ENCODE results near the gene ENTPD8.

ENTPD8 gene

DNA sequence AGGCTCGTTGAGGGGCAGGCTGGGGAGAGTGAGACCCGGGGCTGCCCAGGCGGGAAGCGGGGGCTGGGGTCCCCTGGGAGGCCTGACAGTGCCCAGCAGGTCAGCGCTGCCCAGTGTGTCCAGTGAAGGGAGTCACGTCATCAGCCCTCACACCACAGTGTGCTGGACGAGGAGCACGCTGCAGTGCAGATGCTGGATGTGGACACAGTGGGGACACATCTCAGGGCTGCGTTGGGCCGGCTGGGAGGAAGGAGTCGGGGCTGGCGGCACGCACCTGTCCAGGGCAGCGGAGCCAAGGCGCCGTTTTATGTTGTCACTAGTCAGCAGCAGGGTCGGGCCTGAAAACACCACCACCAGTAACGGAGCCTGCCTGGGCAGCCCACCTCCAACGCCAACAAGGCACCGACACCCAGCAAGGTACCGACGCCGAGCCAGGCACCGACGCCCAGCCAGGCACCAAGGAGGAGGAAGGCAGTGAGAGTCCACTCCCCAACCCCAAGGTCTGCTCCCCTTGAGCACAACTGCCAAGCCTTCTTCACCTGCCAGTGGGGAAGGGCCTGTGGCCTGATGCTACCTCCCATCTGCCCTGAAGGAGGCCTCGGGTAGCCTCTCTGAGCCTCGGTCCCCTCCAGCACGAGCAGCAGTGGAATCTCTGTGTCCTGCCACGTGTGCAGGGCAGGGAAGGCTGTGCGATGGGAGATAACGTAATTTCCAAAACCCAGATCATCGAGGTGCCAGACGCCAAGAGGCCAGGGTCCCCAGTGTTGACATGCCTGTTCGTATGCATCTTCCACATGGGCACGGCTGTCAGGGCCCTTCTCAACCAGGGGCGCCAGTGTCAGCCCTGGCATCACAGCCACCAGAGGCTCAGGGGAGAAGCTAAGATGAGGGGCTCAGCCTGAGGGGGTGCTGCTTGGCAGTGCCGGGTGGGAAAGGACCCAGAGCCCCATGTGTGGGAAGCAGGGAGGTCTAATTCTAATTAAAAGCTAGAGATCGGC, 39.8 kb upstream of the ENTPD8 start:
- Histone ChIP-seq H3K4me1 (ENCODE audit: control insufficient read depth, low read depth, low read length) (no peaks in the 10 kb centered on the region), H3K4me3 (ENCODE audit: low read length) (no peak overlapping the region), H3K27ac (ENCODE audit: low read length) (no peak overlapping the region), H3K27me3 (ENCODE audit: control insufficient read depth, insufficient read depth, low read length) (no peaks in the 10 kb centered on the region), H3K36me3 (ENCODE audit: control insufficient read depth, low read depth, low read length) (no peaks in the 10 kb centered on the region), H3K9me3 (ENCODE audit: control insufficient read depth, low read depth, low read length) (no peaks in the 10 kb centered on the region), H3K9ac (ENCODE audit: low read length) (no peak overlapping the region)

GRCh38 chr9:137479892-137480685, 38.9 kb upstream of the ENTPD8 start:
- H3K9me3 ChIP-seq (ENCODE audit: control insufficient read depth, low read depth, low read length), result no peaks in the 10 kb centered on the region
- H3K4me3 ChIP-seq (ENCODE audit: low read length), result no peak overlapping the region
- no peaks in the 10 kb centered on the region for H3K36me3 ChIP-seq (ENCODE audit: control insufficient read depth, low read depth, low read length)
- H3K27me3 ChIP-seq (ENCODE audit: control insufficient read depth, insufficient read depth, low read length), result no peaks in the 10 kb centered on the region
- no peak overlapping the region for H3K27ac ChIP-seq (ENCODE audit: low read length)
- H3K4me1 ChIP-seq (ENCODE audit: control insufficient read depth, low read depth, low read length), result no peaks in the 10 kb centered on the region
- no peak overlapping the region for H3K9ac ChIP-seq (ENCODE audit: low read length)

DNA sequence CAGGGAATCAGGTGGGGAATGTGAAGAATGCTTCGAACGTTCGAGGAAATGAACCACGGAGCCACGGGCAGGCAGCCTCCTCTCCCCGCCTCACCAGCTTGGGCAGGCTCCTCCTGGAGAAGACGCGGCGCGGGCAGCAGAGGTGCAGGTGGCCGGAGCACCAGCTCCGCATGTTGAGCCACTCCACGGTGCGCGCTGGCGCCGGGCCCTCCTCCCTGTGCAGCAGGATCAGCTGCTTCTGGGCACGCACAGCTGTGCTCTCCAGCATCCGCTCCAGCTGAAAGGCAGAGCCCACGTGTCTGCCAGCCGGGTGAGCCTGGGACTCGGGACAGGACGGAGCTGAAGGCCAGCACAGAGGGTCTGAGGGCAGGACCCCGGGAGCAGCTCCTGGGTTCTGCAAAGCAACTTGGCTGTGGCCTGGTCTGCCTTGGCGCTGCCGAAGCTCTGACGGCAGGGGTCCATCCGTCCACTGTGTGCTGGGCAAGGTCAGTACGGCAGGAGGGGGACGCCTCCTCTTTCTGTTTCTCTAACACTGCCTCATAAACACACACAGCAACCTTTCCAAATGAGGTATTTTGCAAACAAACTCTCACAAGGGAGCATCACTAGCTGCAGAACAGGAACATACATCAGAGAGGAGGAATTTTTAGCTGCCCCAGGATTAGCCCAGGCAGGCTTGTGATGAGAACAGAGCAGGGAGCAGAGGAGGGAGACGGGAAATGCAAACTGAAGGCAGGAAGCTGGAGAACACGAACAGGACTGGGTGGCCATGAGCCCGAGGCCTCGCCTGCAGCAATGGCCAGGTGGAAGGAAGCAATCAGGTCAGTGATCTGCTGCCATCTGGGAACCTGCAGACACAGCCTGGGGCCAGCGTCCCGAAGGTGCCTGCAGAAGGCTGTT, 38.1 kb upstream of the ENTPD8 start:
- no peak overlapping the region for H3K9ac ChIP-seq (ENCODE audit: low read length)
- no peak overlapping the region for H3K27ac ChIP-seq (ENCODE audit: low read length)
- H3K4me1 ChIP-seq (ENCODE audit: control insufficient read depth, low read depth, low read length), result no peaks in the 10 kb centered on the region
- no peaks in the 10 kb centered on the region for H3K27me3 ChIP-seq (ENCODE audit: control insufficient read depth, insufficient read depth, low read length)
- no peaks in the 10 kb centered on the region for H3K36me3 ChIP-seq (ENCODE audit: control insufficient read depth, low read depth, low read length)
- no peaks in the 10 kb centered on the region for H3K9me3 ChIP-seq (ENCODE audit: control insufficient read depth, low read depth, low read length)
- no peak overlapping the region for H3K4me3 ChIP-seq (ENCODE audit: low read length)

DNA sequence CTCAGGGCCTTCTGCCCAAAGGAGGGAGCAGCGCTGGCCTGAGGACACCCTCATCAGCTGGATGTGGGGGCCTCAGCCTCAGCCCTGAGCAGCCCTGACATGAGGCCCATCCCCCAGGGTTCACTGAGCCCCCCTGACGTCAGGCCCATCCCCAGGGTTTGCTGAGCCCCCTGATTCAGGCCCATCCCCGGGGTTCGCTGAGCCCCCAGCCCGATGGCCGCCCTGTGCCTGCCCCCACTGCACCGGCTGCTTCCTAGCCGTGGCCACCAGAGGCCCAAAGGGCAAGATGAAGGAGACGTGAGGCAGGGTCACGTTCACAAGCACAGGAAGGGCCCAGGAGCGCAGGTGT, 37.4 kb upstream of the ENTPD8 start:
- Histone ChIP-seq H3K27me3 (ENCODE audit: control insufficient read depth, insufficient read depth, low read length) (no peaks in the 10 kb centered on the region), H3K4me1 (ENCODE audit: control insufficient read depth, low read depth, low read length) (no peaks in the 10 kb centered on the region), H3K4me3 (ENCODE audit: low read length) (no peak overlapping the region), H3K27ac (ENCODE audit: low read length) (no peak overlapping the region), H3K9me3 (ENCODE audit: control insufficient read depth, low read depth, low read length) (no peaks in the 10 kb centered on the region), H3K36me3 (ENCODE audit: control insufficient read depth, low read depth, low read length) (no peaks in the 10 kb centered on the region), H3K9ac (ENCODE audit: low read length) (no peak overlapping the region)

GRCh38 chr9:137477778-137478612, 36.8 kb upstream of the ENTPD8 start:
- Histone ChIP-seq H3K9ac (ENCODE audit: low read length) (no peak overlapping the region), H3K27ac (ENCODE audit: low read length) (no peak overlapping the region), H3K4me1 (ENCODE audit: control insufficient read depth, low read depth, low read length) (no peaks in the 10 kb centered on the region), H3K27me3 (ENCODE audit: control insufficient read depth, insufficient read depth, low read length) (no peaks in the 10 kb centered on the region), H3K4me3 (ENCODE audit: low read length) (no peak overlapping the region), H3K36me3 (ENCODE audit: control insufficient read depth, low read depth, low read length) (no peaks in the 10 kb centered on the region), H3K9me3 (ENCODE audit: control insufficient read depth, low read depth, low read length) (no peaks in the 10 kb centered on the region)

DNA sequence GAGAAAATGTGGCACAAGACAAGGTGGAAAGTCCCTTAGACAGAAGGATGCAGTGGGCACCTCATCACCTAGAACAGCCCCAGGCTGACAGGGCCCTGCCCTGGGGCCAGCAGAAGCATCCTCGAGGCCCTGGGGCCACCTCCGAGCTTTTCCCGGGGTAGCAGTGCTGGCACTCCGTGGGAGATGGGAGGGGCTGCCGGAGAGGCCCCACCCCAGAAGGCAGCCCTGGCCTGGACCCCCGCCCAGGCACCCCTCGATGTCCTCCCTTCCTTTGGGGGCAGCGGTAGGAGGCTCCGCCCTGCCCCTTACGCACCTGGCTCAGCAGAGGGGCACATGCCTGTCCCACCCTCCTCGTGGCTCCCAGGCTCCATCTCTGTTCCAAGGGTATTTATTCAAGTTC, 35.7 kb upstream of the ENTPD8 start:
- H3K4me3 ChIP-seq (ENCODE audit: low read length), result no peak overlapping the region
- no peak overlapping the region for H3K27ac ChIP-seq (ENCODE audit: low read length)
- no peaks in the 10 kb centered on the region for H3K9me3 ChIP-seq (ENCODE audit: control insufficient read depth, low read depth, low read length)
- no peaks in the 10 kb centered on the region for H3K4me1 ChIP-seq (ENCODE audit: control insufficient read depth, low read depth, low read length)
- no peaks in the 10 kb centered on the region for H3K27me3 ChIP-seq (ENCODE audit: control insufficient read depth, insufficient read depth, low read length)
- no peak overlapping the region for H3K9ac ChIP-seq (ENCODE audit: low read length)
- H3K36me3 ChIP-seq (ENCODE audit: control insufficient read depth, low read depth, low read length), result no peaks in the 10 kb centered on the region

DNA sequence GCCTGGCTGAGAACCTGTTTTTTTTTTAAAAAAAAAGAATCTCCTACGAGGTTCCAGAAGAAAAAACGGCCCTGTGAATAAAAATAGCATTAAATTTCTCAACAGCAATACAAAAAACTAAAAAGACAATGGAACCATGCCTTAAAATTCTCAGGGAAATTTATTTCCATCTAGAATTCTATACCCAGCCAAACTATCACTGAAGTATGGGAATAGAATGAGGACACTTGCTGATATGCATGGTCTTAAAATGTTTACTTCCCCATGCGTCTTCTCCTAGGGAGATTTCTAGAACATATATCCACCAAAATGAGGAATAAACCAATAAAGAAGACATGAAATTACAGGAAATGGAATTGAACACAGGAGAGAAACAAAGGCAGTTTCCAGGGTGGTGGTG, 34.5 kb upstream of the ENTPD8 start:
- no peak overlapping the region for H3K4me3 ChIP-seq (ENCODE audit: low read length)
- H3K4me1 ChIP-seq (ENCODE audit: control insufficient read depth, low read depth, low read length), result no peaks in the 10 kb centered on the region
- H3K9me3 ChIP-seq (ENCODE audit: control insufficient read depth, low read depth, low read length), result no peaks in the 10 kb centered on the region
- no peaks in the 10 kb centered on the region for H3K36me3 ChIP-seq (ENCODE audit: control insufficient read depth, low read depth, low read length)
- H3K9ac ChIP-seq (ENCODE audit: low read length), result no peak overlapping the region
- no peaks in the 10 kb centered on the region for H3K27me3 ChIP-seq (ENCODE audit: control insufficient read depth, insufficient read depth, low read length)
- no peak overlapping the region for H3K27ac ChIP-seq (ENCODE audit: low read length)

DNA sequence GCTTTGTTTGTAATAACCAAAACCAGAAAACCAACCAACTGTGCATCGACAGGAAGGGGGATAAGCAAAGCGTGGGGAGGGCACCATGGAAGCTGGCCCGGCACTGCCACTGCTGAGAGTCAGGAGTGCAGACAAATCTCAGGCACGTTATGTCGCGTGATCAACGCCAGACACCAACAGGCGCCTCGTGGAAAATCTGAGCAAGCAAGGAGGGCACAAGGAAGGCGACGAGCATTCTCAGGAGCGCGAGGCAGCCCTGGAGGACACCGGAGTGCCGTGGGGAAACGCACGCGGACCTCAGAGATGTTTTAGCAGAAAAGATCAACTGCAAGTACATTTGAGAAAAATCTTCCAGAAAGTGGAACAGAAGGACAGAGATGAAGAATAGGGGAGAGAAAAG, 33.1 kb upstream of the ENTPD8 start:
- Histone ChIP-seq H3K9me3 (ENCODE audit: control insufficient read depth, low read depth, low read length) (no peaks in the 10 kb centered on the region), H3K27ac (ENCODE audit: low read length) (no peak overlapping the region), H3K9ac (ENCODE audit: low read length) (no peak overlapping the region), H3K4me3 (ENCODE audit: low read length) (no peak overlapping the region), H3K4me1 (ENCODE audit: control insufficient read depth, low read depth, low read length) (no peaks in the 10 kb centered on the region), H3K27me3 (ENCODE audit: control insufficient read depth, insufficient read depth, low read length) (no peaks in the 10 kb centered on the region), H3K36me3 (ENCODE audit: control insufficient read depth, low read depth, low read length) (no peaks in the 10 kb centered on the region)

DNA sequence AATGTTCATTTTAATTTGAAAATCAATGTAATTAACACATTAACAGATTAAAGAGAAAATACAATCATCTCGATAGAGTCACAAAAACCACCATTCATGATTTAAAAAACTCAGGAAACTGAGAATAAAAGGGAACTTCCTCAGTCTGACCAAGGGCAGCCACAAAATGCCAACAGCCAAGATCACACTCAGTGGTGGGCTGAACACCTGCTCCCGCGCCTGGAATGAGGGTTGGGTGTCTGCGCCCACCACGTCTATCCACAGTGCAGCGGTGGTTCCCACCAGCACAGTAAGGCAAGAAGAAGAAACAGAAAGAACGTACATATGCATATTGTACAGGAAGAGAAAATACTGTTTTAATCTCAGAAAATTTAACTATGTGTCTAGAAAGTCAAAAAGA, 29.6 kb upstream of the ENTPD8 start:
- Histone ChIP-seq H3K9ac (ENCODE audit: low read length) (no peak overlapping the region), H3K27ac (ENCODE audit: low read length) (no peak overlapping the region), H3K4me1 (ENCODE audit: control insufficient read depth, low read depth, low read length) (no peaks in the 10 kb centered on the region), H3K4me3 (ENCODE audit: low read length) (no peak overlapping the region), H3K27me3 (ENCODE audit: control insufficient read depth, insufficient read depth, low read length) (no peaks in the 10 kb centered on the region), H3K9me3 (ENCODE audit: control insufficient read depth, low read depth, low read length) (no peaks in the 10 kb centered on the region), H3K36me3 (ENCODE audit: control insufficient read depth, low read depth, low read length) (no peaks in the 10 kb centered on the region)

- H3K4me3 ChIP-seq (ENCODE audit: low read length), result no peak overlapping the region
- no peaks in the 10 kb centered on the region for H3K4me1 ChIP-seq (ENCODE audit: control insufficient read depth, low read depth, low read length)
- no peaks in the 10 kb centered on the region for H3K9me3 ChIP-seq (ENCODE audit: control insufficient read depth, low read depth, low read length)
- no peaks in the 10 kb centered on the region for H3K36me3 ChIP-seq (ENCODE audit: control insufficient read depth, low read depth, low read length)
- H3K27me3 ChIP-seq (ENCODE audit: control insufficient read depth, insufficient read depth, low read length), result no peaks in the 10 kb centered on the region
- H3K9ac ChIP-seq (ENCODE audit: low read length), result no peak overlapping the region
- no peak overlapping the region for H3K27ac ChIP-seq (ENCODE audit: low read length)
Observed at GRCh38 chr9:137467896-137468295, 26.7 kb upstream of the ENTPD8 start.
